Measurements from ENCODE around the gene PHLDA1. TPM values are rescaled to one million over a fixed set of nuclear protein-coding genes. Genes with fewer than 3 reads are reported as not detected.
A peak's percentile ranks its signal among the peaks of the same experiment; 100 is the strongest.

PHLDA1 gene
- total RNA-seq, 1 experiment from 2014 or later: 181 TPM

GRCh38 chr12:75986001-75986746 is 45.4 kb downstream of the PHLDA1 start:
- POLR2A ChIA-PET (ENCODE audit: unreplicated experiment): interaction anchor here (0.6 kb wide), 1 partner anchor 29 kb away, joined by 3 read pairs; no protein-coding TSS in a partner anchor
- Histone ChIP-seq H3K4me3 (ENCODE audit: low read length) (no peak overlapping the region), H2AFZ (ENCODE audit: low read length) (peak overlapping the region; percentile 42), H3K79me2 (ENCODE audit: low read length) (no peaks in the 10 kb centered on the region), H4K20me1 (ENCODE audit: low read length) (no peaks in the 10 kb centered on the region), H3F3A (ENCODE audit: low read length, unreplicated experiment) (no peaks in the 10 kb centered on the region), H3K9ac (ENCODE audit: low read length) (no peak overlapping the region), H3K36me3 (ENCODE audit: low read depth, low read length) (no peaks in the 10 kb centered on the region), H3K4me2 (ENCODE audit: low read length) (0 out of 2 replicates have a peak overlapping the region, but pooled peaks have one; percentile 3), H3K9me2 (replicated peaks; ENCODE audit: low read length) (no peaks in the 10 kb centered on the region), H3K27me3 (ENCODE audit: low read length) (no peaks in the 10 kb centered on the region), H3K9me3 (ENCODE audit: low read length) (no peaks in the 10 kb centered on the region), H3K27ac (ENCODE audit: low read length) (no peak overlapping the region), H3K4me1 (ENCODE audit: insufficient read depth, low read length) (peaks cover 21% of the 10 kb centered on the region; the same call in 1 of the 2 replicates)
- ATAC-seq: peak; percentile 45
- TF ChIP-seq, protein P1, sequence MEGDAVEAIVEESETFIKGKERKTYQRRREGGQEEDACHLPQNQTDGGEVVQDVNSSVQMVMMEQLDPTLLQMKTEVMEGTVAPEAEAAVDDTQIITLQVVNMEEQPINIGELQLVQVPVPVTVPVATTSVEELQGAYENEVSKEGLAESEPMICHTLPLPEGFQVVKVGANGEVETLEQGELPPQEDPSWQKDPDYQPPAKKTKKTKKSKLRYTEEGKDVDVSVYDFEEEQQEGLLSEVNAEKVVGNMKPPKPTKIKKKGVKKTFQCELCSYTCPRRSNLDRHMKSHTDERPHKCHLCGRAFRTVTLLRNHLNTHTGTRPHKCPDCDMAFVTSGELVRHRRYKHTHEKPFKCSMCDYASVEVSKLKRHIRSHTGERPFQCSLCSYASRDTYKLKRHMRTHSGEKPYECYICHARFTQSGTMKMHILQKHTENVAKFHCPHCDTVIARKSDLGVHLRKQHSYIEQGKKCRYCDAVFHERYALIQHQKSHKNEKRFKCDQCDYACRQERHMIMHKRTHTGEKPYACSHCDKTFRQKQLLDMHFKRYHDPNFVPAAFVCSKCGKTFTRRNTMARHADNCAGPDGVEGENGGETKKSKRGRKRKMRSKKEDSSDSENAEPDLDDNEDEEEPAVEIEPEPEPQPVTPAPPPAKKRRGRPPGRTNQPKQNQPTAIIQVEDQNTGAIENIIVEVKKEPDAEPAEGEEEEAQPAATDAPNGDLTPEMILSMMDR (conservative IDR thresholded peaks at IDR 0.05; ENCODE audit: low read depth, low read length): no peak
- no peak for TF ChIP-seq EZH2phosphoT487 (IDR thresholded peaks at IDR 0.05; ENCODE audit: borderline replicate concordance, low read length)
- TF ChIP-seq EZH2 (IDR thresholded peaks at IDR 0.05; ENCODE audit: low read length, unreplicated experiment): no peak
- no peak for DNase-seq
- no TSS peak for BruUV-seq (replicated peaks)
- intact Hi-C loops (cut with micrococcal nuclease): no loop called here
- CTCF ChIA-PET: no interaction called here

- POLR2A ChIA-PET (ENCODE audit: unreplicated experiment): interaction anchor here (0.6 kb wide), 1 partner anchor 30 kb away, joined by 3 read pairs; no protein-coding TSS in a partner anchor
- no peak overlapping the region for H3K27ac ChIP-seq (ENCODE audit: low read length)
- H4K20me1 ChIP-seq (ENCODE audit: low read length): no peaks in the 10 kb centered on the region
- TF ChIP-seq, protein P1 (conservative IDR thresholded peaks at IDR 0.05; ENCODE audit: low read depth, low read length): no peak
- TF ChIP-seq EZH2phosphoT487 (IDR thresholded peaks at IDR 0.05; ENCODE audit: borderline replicate concordance, low read length): no peak
- no peak for TF ChIP-seq EZH2 (IDR thresholded peaks at IDR 0.05; ENCODE audit: low read length, unreplicated experiment)
- H3K9ac ChIP-seq (ENCODE audit: low read length): no peak overlapping the region
- H3K4me1 ChIP-seq (ENCODE audit: insufficient read depth, low read length): peaks cover 21% of the 10 kb centered on the region; the same call in 1 of the 2 replicates
- DNase-seq (no peak), ATAC-seq (peak; percentile 17; the same call in 1 of the 2 replicates)
- H3K9me3 ChIP-seq (ENCODE audit: low read length): no peaks in the 10 kb centered on the region
- peak overlapping the region; percentile 42 for H2AFZ ChIP-seq (ENCODE audit: low read length)
- H3K36me3 ChIP-seq (ENCODE audit: low read depth, low read length): no peaks in the 10 kb centered on the region
- H3K27me3 ChIP-seq (ENCODE audit: low read length): no peaks in the 10 kb centered on the region
- no peaks in the 10 kb centered on the region for H3K79me2 ChIP-seq (ENCODE audit: low read length)
- CTCF ChIA-PET: no interaction called here
- no peak overlapping the region for H3K4me3 ChIP-seq (ENCODE audit: low read length)
- no TSS peak for BruUV-seq (replicated peaks)
- intact Hi-C loops (cut with micrococcal nuclease): no loop called here
- H3K4me2 ChIP-seq (ENCODE audit: low read length): 0 out of 2 replicates have a peak overlapping the region, but pooled peaks have one; percentile 3
- H3F3A ChIP-seq (ENCODE audit: low read length, unreplicated experiment): no peaks in the 10 kb centered on the region
- no peaks in the 10 kb centered on the region for H3K9me2 ChIP-seq (replicated peaks; ENCODE audit: low read length)
Observed at GRCh38 chr12:75985566-75985965, 46.0 kb downstream of the PHLDA1 start.

Measured in PC-3 (cell line).